Ascending aorta (tissue), 2 donors: ENCODE measurements around the gene AGBL2. TPM values are rescaled to one million over a fixed set of nuclear protein-coding genes. Genes with fewer than 3 reads are reported as not detected.
"Not testable (repeated sequence)": the region's sequence is repeated elsewhere in the genome, so short reads cannot be mapped to it uniquely, and the experiment has no call there.

Experiments
- DNase-seq, 2 donors: peaks; one replicate each; pipeline ENCODE4 v3.0.0-alpha.2; 2019; ENCODE audit warnings: low spot score in 2 of 2
- H3K27ac ChIP-seq, 2 donors: fragments of 200-600 bp; sonication (generic); one replicate each; pipeline ENCODE4 v1.5.1; 2016 to 2017; ENCODE audit warnings: mild to moderate bottlenecking in 1 of 2
- H3K27me3 ChIP-seq: fragments of 200-600 bp; sonication (generic); one replicate; pipeline ENCODE4 v1.5.1; 2017
- H3K36me3 ChIP-seq, 2 donors: fragments of 200-600 bp; sonication (generic); one replicate each; pipeline ENCODE4 v1.5.1; 2016
- H3K4me1 ChIP-seq, 2 donors: fragments of 200-600 bp; sonication (generic); one replicate each; pipeline ENCODE4 v1.5.1; 2016 to 2017; ENCODE audit warnings: mild to moderate bottlenecking in 1 of 2
- H3K4me3 ChIP-seq, 2 donors: fragments of 200-600 bp; sonication (generic); one replicate each; pipeline ENCODE4 v1.5.1; 2016 to 2017; ENCODE audit warnings: mild to moderate bottlenecking in 1 of 2
- H3K9me3 ChIP-seq, 2 donors: fragments of 200-600 bp; sonication (generic); one replicate each; pipeline ENCODE4 v1.5.1; 2016
- CTCF ChIP-seq, 3 experiments: fragments of 200-600 bp in 2 of 3; fragments of 450-650 bp in 1 of 3; sonication (generic) in 2 of 3; IDR thresholded peaks; one replicate each; pipeline ENCODE4 v1.5.1; 2016 to 2019; ENCODE audit warnings: antibody characterized with exemption in 3 of 3, mild to moderate bottlenecking in 1 of 3, moderate library complexity in 1 of 3
- intact Hi-C: fragments of 100-400 bp; cut with DNase I; formaldehyde crosslinking; loops from one replicate; pipeline ENCODE4 v1.15.1; 2023
- total RNA-seq: library from RNA; depleted of rRNA; stranded (reverse); fragments of >200 nt; gene quantifications from one replicate; pipeline ENCODE4 v1.1.0, GENCODE V29; 2016

AGBL2 gene
- total RNA-seq, result not detected

GRCh38 chr11:47715082-47715669 lies at the start of gene AGBL2:
AGBL2 (minus strand) TSS chr11:47715369; CDS start chr11:47714650, 719 bp downstream.
- Histone ChIP-seq H3K4me3 (peak within 1 kb of the TSS; percentile 74 to 75), H3K36me3 (peaks cover 19 to 36% of the 10 kb centered on the region in 2 donors), H3K27ac (peak within 1 kb of the TSS; percentile 43 to 57), H3K27me3 (no peaks in the 10 kb centered on the region), H3K9me3 (no peaks in the 10 kb centered on the region), H3K4me1 (peaks cover 0 to 5% of the 10 kb centered on the region in 2 donors)
- intact Hi-C loops, result loop anchor here (1.0 kb wide), 1 partner anchor 73 kb away; the partner anchor contains the start of gene MTCH2
- peak; percentile 23 to 83 for DNase-seq
- no peak for TF ChIP-seq CTCF (IDR thresholded peaks at IDR 0.05)

GRCh38 chr11:47759291-47759690 lies 44.1 kb upstream of the AGBL2 start:
- H3K27ac ChIP-seq, DNase-seq, H3K27me3 ChIP-seq, intact Hi-C loops, H3K4me3 ChIP-seq, H3K9me3 ChIP-seq, H3K4me1 ChIP-seq: not testable (repeated sequence)
- peaks cover 79 to 81% of the 10 kb centered on the region in 2 donors for H3K36me3 ChIP-seq

GRCh38 chr11:47756208-47756607 lies 41.0 kb upstream of the AGBL2 start:
- intact Hi-C loops, result no loop called here
- H3K27me3 ChIP-seq, result no peaks in the 10 kb centered on the region
- no peaks in the 10 kb centered on the region for H3K9me3 ChIP-seq
- H3K4me3 ChIP-seq, result no peak overlapping the region
- DNase-seq, result no peak
- TF ChIP-seq CTCF (IDR thresholded peaks at IDR 0.05), result no peak
- H3K27ac ChIP-seq, result no peak overlapping the region
- no peaks in the 10 kb centered on the region for H3K4me1 ChIP-seq
- H3K36me3 ChIP-seq, result peaks cover 83 to 84% of the 10 kb centered on the region in 2 donors

GRCh38 chr11:47750725-47751124 lies 35.6 kb upstream of the AGBL2 start:
- no peak for DNase-seq
- Histone ChIP-seq H3K27ac (no peak overlapping the region), H3K27me3 (no peaks in the 10 kb centered on the region), H3K36me3 (peaks cover 86 to 93% of the 10 kb centered on the region in 2 donors), H3K4me1 (no peaks in the 10 kb centered on the region), H3K9me3 (no peaks in the 10 kb centered on the region), H3K4me3 (no peak overlapping the region)
- TF ChIP-seq CTCF (IDR thresholded peaks at IDR 0.05), result no peak
- intact Hi-C loops, result no loop called here

- H3K27ac ChIP-seq, H3K4me3 ChIP-seq, H3K4me1 ChIP-seq, intact Hi-C loops, DNase-seq, H3K9me3 ChIP-seq, H3K27me3 ChIP-seq: not testable (repeated sequence)
- H3K36me3 ChIP-seq, result peaks cover 83 to 98% of the 10 kb centered on the region in 2 donors
Observed at GRCh38 chr11:47742494-47742893, 27.3 kb upstream of the AGBL2 start.

- not testable (repeated sequence) for DNase-seq
Observed at GRCh38 chr11:47737817-47738216, 22.6 kb upstream of the AGBL2 start.

GRCh38 chr11:47732271-47732670 lies 17.1 kb upstream of the AGBL2 start:
- intact Hi-C loops, result no loop called here
- no peaks in the 10 kb centered on the region for H3K27me3 ChIP-seq
- H3K4me3 ChIP-seq, result no peak overlapping the region
- no peaks in the 10 kb centered on the region for H3K9me3 ChIP-seq
- TF ChIP-seq CTCF (IDR thresholded peaks at IDR 0.05), result no peak
- no peak overlapping the region for H3K27ac ChIP-seq
- DNase-seq, result no peak
- H3K4me1 ChIP-seq, result no peaks in the 10 kb centered on the region
- peaks cover 77 to 99% of the 10 kb centered on the region in 2 donors for H3K36me3 ChIP-seq

More at GRCh38 chr11:47737817-47738216, 22.6 kb upstream of the AGBL2 start:
- H3K27ac ChIP-seq, H3K27me3 ChIP-seq, H3K4me3 ChIP-seq, H3K4me1 ChIP-seq, intact Hi-C loops, H3K9me3 ChIP-seq: not testable (repeated sequence)
- H3K36me3 ChIP-seq, result peaks cover 66 to 97% of the 10 kb centered on the region in 2 donors
